Astrocyte of the cerebellum (primary cell): ENCODE data around the gene DNAJC16.
"Not testable (repeated sequence)": the region's sequence is repeated elsewhere in the genome, so short reads cannot be mapped to it uniquely, and the experiment has no call there.

Experiments
- DNase-seq: peaks from one replicate; pipeline ENCODE4 v3.0.0-alpha.2; 2011; ENCODE audit warnings: low read depth
- H3K4me3 ChIP-seq: 2 replicates; pipeline ENCODE4 v1.5.1; 2011; ENCODE audit warnings: mild to moderate bottlenecking, low read depth, low read length, moderate library complexity
- in situ Hi-C: cut with HindIII; loops from 2 replicates; pipeline ENCODE4 v1.10.0; 2017; ENCODE audit warnings: low sequenced_read_pairs
- TF ChIP-seq, protein P1 (sequence below): IDR thresholded peaks from 2 replicates; pipeline ENCODE4 v1.5.1; 2012; ENCODE audit warnings: low read length, low read depth, moderate library complexity, mild to moderate bottlenecking; ENCODE audit errors: missing control alignments

DNAJC16 gene

GRCh38 chr1:15509586-15509985, 17.1 kb upstream of the DNAJC16 start:
- in situ Hi-C loops, result no loop called here
- DNase-seq, result no peak
- TF ChIP-seq, protein P1, sequence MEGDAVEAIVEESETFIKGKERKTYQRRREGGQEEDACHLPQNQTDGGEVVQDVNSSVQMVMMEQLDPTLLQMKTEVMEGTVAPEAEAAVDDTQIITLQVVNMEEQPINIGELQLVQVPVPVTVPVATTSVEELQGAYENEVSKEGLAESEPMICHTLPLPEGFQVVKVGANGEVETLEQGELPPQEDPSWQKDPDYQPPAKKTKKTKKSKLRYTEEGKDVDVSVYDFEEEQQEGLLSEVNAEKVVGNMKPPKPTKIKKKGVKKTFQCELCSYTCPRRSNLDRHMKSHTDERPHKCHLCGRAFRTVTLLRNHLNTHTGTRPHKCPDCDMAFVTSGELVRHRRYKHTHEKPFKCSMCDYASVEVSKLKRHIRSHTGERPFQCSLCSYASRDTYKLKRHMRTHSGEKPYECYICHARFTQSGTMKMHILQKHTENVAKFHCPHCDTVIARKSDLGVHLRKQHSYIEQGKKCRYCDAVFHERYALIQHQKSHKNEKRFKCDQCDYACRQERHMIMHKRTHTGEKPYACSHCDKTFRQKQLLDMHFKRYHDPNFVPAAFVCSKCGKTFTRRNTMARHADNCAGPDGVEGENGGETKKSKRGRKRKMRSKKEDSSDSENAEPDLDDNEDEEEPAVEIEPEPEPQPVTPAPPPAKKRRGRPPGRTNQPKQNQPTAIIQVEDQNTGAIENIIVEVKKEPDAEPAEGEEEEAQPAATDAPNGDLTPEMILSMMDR, result no peak
- no peak overlapping the region for H3K4me3 ChIP-seq

DNA sequence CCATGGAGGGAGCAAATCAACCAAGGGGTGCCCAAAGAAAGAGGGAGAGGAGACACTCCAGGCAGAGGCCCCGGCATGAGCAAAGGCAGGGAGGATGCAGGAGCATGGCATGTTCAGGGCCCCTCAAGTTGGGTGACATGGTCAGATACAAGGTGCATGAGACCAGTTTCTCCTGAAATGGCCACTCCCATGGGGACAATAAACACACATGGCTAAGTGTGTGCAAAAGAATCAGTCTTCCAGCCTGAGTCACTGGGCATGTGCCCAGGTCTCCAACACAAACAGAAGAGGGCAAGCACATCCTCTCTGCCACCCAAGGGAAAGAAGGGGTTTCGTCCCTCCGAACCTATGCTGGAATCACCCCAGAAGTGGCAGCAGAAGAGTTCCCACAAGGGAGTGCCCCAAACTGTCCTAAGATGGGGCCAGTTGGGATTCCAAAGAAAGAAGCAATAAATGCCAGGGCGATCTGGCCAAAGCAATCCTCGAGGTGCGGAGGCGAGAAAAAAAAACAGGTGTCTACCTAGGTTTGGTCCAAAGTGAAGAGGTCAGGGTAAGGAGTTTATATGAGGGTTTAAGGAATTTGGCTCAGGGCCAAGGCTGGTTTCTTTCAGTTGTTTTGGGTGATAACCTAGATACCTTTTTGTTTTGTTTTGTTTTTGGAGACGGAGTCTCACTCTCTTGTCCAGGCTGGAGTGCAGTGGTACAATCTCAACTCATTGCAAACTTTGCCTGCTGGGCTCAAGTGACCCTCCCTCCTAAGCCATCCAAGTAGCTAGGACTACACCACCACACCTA, 15.8 kb upstream of the DNAJC16 start:
- in situ Hi-C loops, result no loop called here
- DNase-seq, result no peak
- TF ChIP-seq, protein P1, result no peak

GRCh38 chr1:15513192-15513591, 13.5 kb upstream of the DNAJC16 start:
- no peak overlapping the region for H3K4me3 ChIP-seq
- in situ Hi-C loops, result no loop called here
- no peak for DNase-seq
- TF ChIP-seq, protein P1, result no peak

More for the DNA sequence above, 15.8 kb upstream of the DNAJC16 start:
- H3K4me3 ChIP-seq, result no peak overlapping the region

DNA sequence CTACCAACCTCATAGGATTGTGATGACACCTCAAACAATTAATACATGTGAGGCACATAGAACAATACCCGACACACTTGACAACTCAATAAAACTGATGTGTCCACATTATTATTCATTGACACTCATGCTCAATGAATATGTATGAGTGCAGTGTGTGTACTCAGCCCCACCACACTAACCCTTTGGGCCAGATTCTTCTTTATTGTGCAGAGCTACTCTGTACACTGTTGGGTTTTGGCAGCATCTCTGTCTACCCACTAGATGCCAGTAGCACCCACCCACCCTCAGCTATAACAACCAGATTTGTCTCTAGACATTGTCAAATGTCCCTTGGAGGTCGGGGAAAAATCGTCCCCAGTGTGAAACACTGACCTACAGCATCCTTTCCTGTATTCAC, 12.7 kb upstream of the DNAJC16 start:
- in situ Hi-C loops, result no loop called here
- TF ChIP-seq, protein P1, result no peak
- no peak overlapping the region for H3K4me3 ChIP-seq
- no peak for DNase-seq

DNA sequence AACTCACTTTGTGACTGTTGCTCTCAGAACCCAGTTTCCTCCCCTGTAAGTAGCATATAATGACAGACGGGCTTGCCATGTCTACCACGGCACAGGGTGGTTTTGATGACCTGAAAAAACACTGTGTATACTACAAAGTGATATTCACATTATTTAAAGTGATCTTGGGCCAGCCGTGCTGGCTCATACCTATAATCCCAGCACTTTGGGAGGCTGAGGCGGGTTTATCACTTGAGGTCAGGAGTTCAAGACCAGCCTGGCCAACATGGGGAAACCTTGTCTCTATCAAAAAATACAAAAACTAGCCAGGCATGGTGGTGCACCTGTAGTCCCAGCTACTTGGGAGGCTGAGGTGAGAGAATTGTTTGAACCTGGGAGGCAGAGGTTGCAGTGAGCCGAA, 12.1 kb upstream of the DNAJC16 start:
- DNase-seq, in situ Hi-C loops, H3K4me3 ChIP-seq: not testable (repeated sequence)

GRCh38 chr1:15515022-15515663, 11.5 kb upstream of the DNAJC16 start:
- in situ Hi-C loops, result no loop called here
- no peak for DNase-seq
- TF ChIP-seq, protein P1, result no peak
- no peak overlapping the region for H3K4me3 ChIP-seq

DNA sequence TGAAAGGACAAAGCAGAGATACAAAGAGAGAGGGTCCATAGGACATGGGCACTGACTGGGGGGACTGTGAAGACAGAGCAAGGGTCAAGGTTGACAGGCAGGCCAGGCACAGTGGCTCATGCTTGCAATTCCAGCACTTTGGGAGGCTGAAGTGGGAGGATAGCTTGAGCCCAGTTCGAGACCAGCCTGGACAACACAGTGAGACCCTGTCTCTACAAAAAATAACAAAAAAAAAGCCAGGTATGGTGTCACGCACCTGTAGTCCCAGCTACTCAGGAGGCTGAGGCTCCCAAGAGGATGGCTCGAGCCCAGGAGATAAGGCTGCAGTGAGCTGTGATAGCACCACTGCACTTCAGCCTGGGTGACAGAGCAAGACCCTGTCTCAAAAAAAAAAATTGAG, 7.0 kb upstream of the DNAJC16 start:
- in situ Hi-C loops, result no loop called here
- H3K4me3 ChIP-seq, result no peak overlapping the region
- DNase-seq, result no peak
- TF ChIP-seq, protein P1, result no peak

DNA sequence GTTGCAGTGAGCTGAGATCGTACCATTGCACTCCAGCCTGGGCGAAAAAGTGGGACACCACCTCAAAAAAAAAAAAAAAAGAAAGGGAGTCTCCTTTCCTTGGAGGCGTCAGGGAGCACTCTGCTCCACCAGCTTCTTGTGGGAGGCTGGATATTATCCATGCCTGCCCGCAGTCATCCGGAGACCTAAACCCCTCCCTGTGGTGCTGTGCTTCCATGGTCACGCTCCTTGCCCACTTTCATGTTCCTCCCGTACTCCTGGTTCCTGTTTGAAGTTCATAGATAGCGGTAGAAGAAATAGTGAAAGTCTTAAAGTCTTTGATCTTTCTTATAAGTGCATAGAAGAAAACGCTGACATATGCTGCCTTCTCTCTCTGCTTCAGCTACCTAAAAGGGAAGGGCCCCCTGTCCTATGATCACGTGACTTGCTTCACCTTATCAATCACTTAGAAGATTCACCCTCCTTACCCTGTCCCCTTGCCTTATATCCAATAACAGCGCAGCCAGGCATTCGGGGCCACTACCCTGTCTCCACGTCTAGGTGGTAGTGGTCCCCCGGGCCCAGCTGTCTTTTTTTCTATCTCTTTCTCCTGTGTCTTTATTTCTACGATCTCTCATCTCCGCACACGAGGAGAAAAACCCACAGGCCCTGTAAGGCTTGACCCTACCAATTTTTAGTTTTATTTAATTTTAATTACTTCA, 5.3 kb upstream of the DNAJC16 start:
- in situ Hi-C loops, DNase-seq, H3K4me3 ChIP-seq: not testable (repeated sequence)
